Measurements from ENCODE around the gene TRAM2. TPM values are rescaled to one million over a fixed set of nuclear protein-coding genes. Genes with fewer than 3 reads are reported as not detected.

Gene TRAM2
- total and polyA plus RNA-seq, 2 of the 13 experiments (the other 11 are each of a cell fraction or from before 2014, with no cell fraction given) = 49.1 to 72.5 TPM

GRCh38 chr6:52551483-52552277 lies 25.2 kb downstream of the TRAM2 start (continued):
- TF ChIP-seq ZBTB38 (CRISPR knock-in tag; IDR thresholded peaks at IDR 0.05) (peak; percentile 44; the same call in 1 of the 2 replicates), PRDM10 (CRISPR knock-in tag; IDR thresholded peaks at IDR 0.05; ENCODE audit: low read depth) (0 out of 2 replicates have a peak, but pooled peaks have one; percentile 14), ZMYM2 (CRISPR knock-in tag; IDR thresholded peaks at IDR 0.05) (no peak), HIVEP1 (CRISPR knock-in tag; IDR thresholded peaks at IDR 0.05) (no peak), ZNF687 (CRISPR knock-in tag; IDR thresholded peaks at IDR 0.05) (peak; percentile 66), UBTF (CRISPR knock-in tag; IDR thresholded peaks at IDR 0.05) (no peak), SAP130 (CRISPR knock-in tag; IDR thresholded peaks at IDR 0.05; ENCODE audit: low read depth) (peak; percentile 26; the same call in 1 of the 2 replicates), NCOA2 (CRISPR knock-in tag; IDR thresholded peaks at IDR 0.05) (peak; percentile 55; the same call in 1 of the 2 replicates), ARNT2 (CRISPR knock-in tag; IDR thresholded peaks at IDR 0.05; ENCODE audit: low read depth) (no peak), AGO2 (optimal IDR thresholded peaks at IDR 0.05; ENCODE audit: low read depth, low read length) (peak; percentile 40), ZNF17 (CRISPR knock-in tag; IDR thresholded peaks at IDR 0.05) (no peak), ZNF253 (CRISPR knock-in tag; IDR thresholded peaks at IDR 0.05; ENCODE audit: borderline replicate concordance) (no peak), MAFF (IDR thresholded peaks at IDR 0.05; ENCODE audit: low read depth, low read length) (no peak), GATAD2A (CRISPR knock-in tag; IDR thresholded peaks at IDR 0.05) (peak; percentile 48; the same call in 1 of the 2 replicates), SRF (IDR thresholded peaks at IDR 0.05; ENCODE audit: low read depth, low read length) (no peak), SP4 (CRISPR knock-in tag; IDR thresholded peaks at IDR 0.05) (no peak), TEAD3 (CRISPR knock-in tag; optimal IDR thresholded peaks at IDR 0.05; ENCODE audit: borderline replicate concordance) (peak; percentile 62), XRCC5 (optimal IDR thresholded peaks at IDR 0.05; ENCODE audit: low read length) (peak; percentile 53), RELA (CRISPR knock-in tag; IDR thresholded peaks at IDR 0.05) (no peak)

All from HepG2 (cell line).